Naive thymus-derived CD4-positive, alpha-beta T cell (primary cell): ENCODE data around the gene EXT2. TPM values are rescaled to one million over a fixed set of nuclear protein-coding genes. Genes with fewer than 3 reads are reported as not detected.

Experiments used
- ATAC-seq: fragments of 150-1000 bp; cut with Tn5 transposase; 2 replicates; pipeline ENCODE4 v1.10.0; 2021; ENCODE audit warnings: mild to moderate bottlenecking, moderate library complexity
- CTCF ChIA-PET: fragments of 350-600 bp; sonication (Branson Sonifier 250); formaldehyde crosslinking; loops from one replicate; lab custom pipeline; 2021; ENCODE audit warnings: antibody characterized with exemption; lab: Charles Lee
- POLR2A ChIA-PET: fragments of 350-600 bp; sonication (Branson Sonifier 250); formaldehyde crosslinking; loops from one replicate; lab custom pipeline; 2021; ENCODE audit warnings: antibody characterized with exemption, inconsistent platforms; lab: Charles Lee
- DNase-seq, 9 donors: peaks; one replicate each; pipeline versions ENCODE4 v3.0.0 to v3.0.0-alpha.2; 2020 to 2022; ENCODE audit warnings: mixed read lengths in 1 of 9
- H3K27ac ChIP-seq: one replicate; pipeline ENCODE4 v1.7.0; 2013; ENCODE audit warnings: mild to moderate bottlenecking, low read depth, low read length, moderate library complexity
- H3K27me3 ChIP-seq, 2 donors: one replicate each; pipeline ENCODE4 v1.7.0; 2013; ENCODE audit warnings: low read length in 2 of 2, mild to moderate bottlenecking in 2 of 2, moderate library complexity in 2 of 2; ENCODE audit not compliant: control insufficient read depth in 2 of 2, insufficient read depth in 2 of 2
- H3K36me3 ChIP-seq, 3 experiments: 1 replicate in 2 of 3; 2 replicates in 1 of 3; pipeline ENCODE4 v1.7.0; 2013; ENCODE audit warnings: low read length in 3 of 3, mild to moderate bottlenecking in 3 of 3, moderate library complexity in 1 of 3; ENCODE audit not compliant: insufficient read depth in 3 of 3, control insufficient read depth in 2 of 3
- H3K4me1 ChIP-seq, 2 donors: one replicate each; pipeline ENCODE4 v1.7.0; 2013; ENCODE audit warnings: low read length in 2 of 2, mild to moderate bottlenecking in 2 of 2, moderate library complexity in 1 of 2; ENCODE audit not compliant: control insufficient read depth in 2 of 2, insufficient read depth in 2 of 2
- H3K4me3 ChIP-seq: 2 replicates; pipeline ENCODE4 v1.7.0; 2013; ENCODE audit warnings: mild to moderate bottlenecking, low read length
- H3K9me3 ChIP-seq, 3 experiments: 1 replicate in 2 of 3; 2 replicates in 1 of 3; pipeline ENCODE4 v1.7.0; 2013; ENCODE audit warnings: low read length in 3 of 3; ENCODE audit not compliant: control insufficient read depth in 2 of 3
- H3K27ac Mint-ChIP-seq, 9 donors: one replicate each; pipeline ENCODE4 v1.8.0; 2020 to 2022; ENCODE audit warnings: mixed read lengths in 9 of 9, mild to moderate bottlenecking in 8 of 9, moderate library complexity in 5 of 9, inconsistent platforms in 2 of 9
- H3K27me3 Mint-ChIP-seq, 5 donors: one replicate each; pipeline ENCODE4 v1.8.0; 2021 to 2022; ENCODE audit warnings: mixed read lengths in 5 of 5, mild to moderate bottlenecking in 1 of 5
- H3K36me3 Mint-ChIP-seq, 5 donors: one replicate each; pipeline ENCODE4 v1.8.0; 2020 to 2022; ENCODE audit warnings: mixed read lengths in 5 of 5, mild to moderate bottlenecking in 3 of 5, inconsistent platforms in 1 of 5
- H3K4me1 Mint-ChIP-seq, 7 donors: one replicate each; pipeline ENCODE4 v1.8.0; 2020 to 2022; ENCODE audit warnings: mixed read lengths in 7 of 7, mild to moderate bottlenecking in 3 of 7, inconsistent platforms in 1 of 7
- H3K4me3 Mint-ChIP-seq, 10 donors: one replicate each; pipeline ENCODE4 v1.8.0; 2020 to 2022; ENCODE audit warnings: mild to moderate bottlenecking in 10 of 10, mixed read lengths in 10 of 10, moderate library complexity in 6 of 10, inconsistent platforms in 2 of 10
- H3K9me3 Mint-ChIP-seq, 11 donors: one replicate each; pipeline ENCODE4 v1.8.0; 2020 to 2022; ENCODE audit warnings: mixed read lengths in 11 of 11, mild to moderate bottlenecking in 4 of 11, inconsistent platforms in 1 of 11, moderate library complexity in 1 of 11
- intact Hi-C, 2 donors: fragments of 100-400 bp; cut with micrococcal nuclease; formaldehyde crosslinking; loops; one replicate each; pipeline ENCODE4 v1.15.1; 2023
- polyA plus RNA-seq, 2 donors: library from polyadenylated mRNA; unstranded; fragments of 300-500 nt; fragmentation: Illumina TruSeq; gene quantifications; one replicate each; pipeline ENCODE4 v1.2.3, GENCODE V29; 2021
- total RNA-seq, 6 experiments: library from RNA in 5 of 6; stranded (reverse) in 5 of 6; gene quantifications; 1 replicate in 5 of 6; 2 replicates in 1 of 6; pipeline ENCODE4 v1.2.3 and lab custom pipeline; 2021 to 2026

Gene EXT2
- total and polyA plus RNA-seq, 7 experiments from 2014 or later, result 27.2 to 43.9 (median 31.5) TPM

DNA sequence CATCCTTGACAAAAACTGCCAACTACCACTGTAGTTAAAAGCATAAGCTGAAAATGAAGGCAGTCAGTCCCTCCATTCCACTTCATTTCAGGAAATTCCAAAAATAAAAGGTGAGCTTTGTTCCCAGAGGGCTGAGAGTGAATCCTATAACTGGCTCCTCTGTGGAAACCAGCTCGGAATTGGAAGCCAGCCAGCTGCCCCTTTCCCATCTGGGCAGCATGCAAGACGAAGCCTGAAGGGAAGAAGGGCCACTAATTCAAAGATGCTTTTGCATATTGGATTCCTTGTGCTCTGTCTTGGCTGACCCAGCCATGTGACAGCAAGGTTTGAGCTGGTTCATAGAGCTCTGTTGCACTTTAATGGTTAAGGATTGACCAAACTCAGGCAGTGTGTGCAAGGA lies 131.0 kb downstream of the EXT2 start:
- Mint-ChIP-seq H3K27me3 (no peaks in the 10 kb centered on the region), H3K36me3 (peaks cover 2 to 45% (median 26%) of the 10 kb centered on the region in 5 donors), H3K27ac (peak overlapping the region in 1 of 9 donors; percentile 12), H3K9me3 (no peaks in the 10 kb centered on the region), H3K4me3 (peak overlapping the region in 2 of 10 donors; percentile 36 to 37), H3K4me1 (peaks cover 0 to 31% (median 16%) of the 10 kb centered on the region in 7 donors)
- intact Hi-C loops, result no loop called here
- no peak for DNase-seq
- Histone ChIP-seq H3K27ac (no peak overlapping the region), H3K4me3 (no peak overlapping the region), H3K9me3 (no peaks in the 10 kb centered on the region), H3K4me1 (peaks cover 0 to 3% of the 10 kb centered on the region in 2 donors), H3K27me3 (no peaks in the 10 kb centered on the region), H3K36me3 (no peaks in the 10 kb centered on the region)
- CTCF ChIA-PET, result no interaction called here
- POLR2A ChIA-PET, result interaction anchor here (0.6 kb wide), 1 partner anchor 161 kb away, joined by 4 read pairs; no protein-coding TSS in a partner anchor
- no peak for ATAC-seq

DNA sequence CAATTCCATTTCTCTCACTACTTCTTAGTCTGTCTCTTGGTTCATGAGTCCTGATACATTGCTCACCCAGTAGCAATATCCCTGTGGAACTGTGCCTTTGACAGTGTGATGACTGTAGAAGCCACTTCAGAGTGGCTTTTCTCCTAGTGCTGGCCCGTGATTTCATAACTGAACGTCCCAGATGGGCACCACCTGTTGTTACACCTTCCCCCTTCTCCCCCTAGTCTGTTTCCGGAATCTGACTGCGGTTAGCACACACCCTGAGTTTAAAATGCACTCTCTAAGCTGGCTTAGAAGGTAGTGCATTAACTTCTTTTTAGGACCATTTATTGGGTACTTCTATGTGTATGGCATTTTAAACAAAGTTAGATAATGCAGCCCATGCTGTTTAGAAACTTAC lies 131.5 kb downstream of the EXT2 start:
- H3K27me3 ChIP-seq, result no peaks in the 10 kb centered on the region
- ChIA-PET CTCF (no interaction called here), POLR2A (interaction anchor here (0.6 kb wide), 1 partner anchor 162 kb away, joined by 4 read pairs; no protein-coding TSS in a partner anchor)
- ATAC-seq, result no peak
- no peaks in the 10 kb centered on the region for H3K9me3 ChIP-seq
- H3K27ac ChIP-seq, result no peak overlapping the region
- Mint-ChIP-seq H3K27ac (peak overlapping the region in 3 of 9 donors; percentile 9 to 32 (median 12)), H3K36me3 (peaks cover under 1 to 43% (median 22%) of the 10 kb centered on the region in 5 donors), H3K4me3 (peak overlapping the region in 4 of 10 donors; percentile 32 to 46 (median 36)), H3K4me1 (peaks cover 0 to 31% (median 16%) of the 10 kb centered on the region in 7 donors), H3K9me3 (no peaks in the 10 kb centered on the region), H3K27me3 (no peaks in the 10 kb centered on the region)
- intact Hi-C loops, result no loop called here
- peaks cover 0 to 3% of the 10 kb centered on the region in 2 donors for H3K4me1 ChIP-seq
- no peak overlapping the region for H3K4me3 ChIP-seq
- no peak for DNase-seq
- H3K36me3 ChIP-seq, result no peaks in the 10 kb centered on the region

DNA sequence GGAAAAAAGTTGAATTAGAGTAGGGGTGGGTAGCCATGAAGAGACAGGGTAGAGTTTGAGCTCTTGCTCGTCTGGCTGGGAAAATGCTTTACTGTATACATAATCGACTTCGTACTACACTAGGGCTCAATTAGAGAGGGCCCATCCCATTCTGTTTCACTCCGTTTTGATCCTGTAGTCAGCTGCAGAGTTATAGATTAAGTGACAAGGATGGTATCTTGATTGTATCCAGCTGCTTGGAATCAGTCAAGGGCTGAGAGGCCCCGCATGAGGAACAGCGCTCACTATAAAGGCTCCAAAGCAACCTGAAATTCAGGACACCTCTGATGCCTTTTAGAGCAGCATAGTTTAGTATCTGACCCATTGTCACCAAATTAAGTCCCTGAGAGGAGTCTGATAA lies 132.9 kb downstream of the EXT2 start:
- Mint-ChIP-seq H3K36me3 (peaks cover 0 to 43% (median 17%) of the 10 kb centered on the region in 5 donors), H3K9me3 (no peaks in the 10 kb centered on the region), H3K27ac (no peak overlapping the region), H3K4me1 (peaks cover 0 to 31% (median 16%) of the 10 kb centered on the region in 7 donors), H3K27me3 (no peaks in the 10 kb centered on the region), H3K4me3 (no peak overlapping the region)
- intact Hi-C loops, result no loop called here
- Histone ChIP-seq H3K4me3 (no peak overlapping the region), H3K9me3 (no peaks in the 10 kb centered on the region), H3K4me1 (peaks cover 0 to 3% of the 10 kb centered on the region in 2 donors), H3K36me3 (no peaks in the 10 kb centered on the region), H3K27ac (no peak overlapping the region), H3K27me3 (no peaks in the 10 kb centered on the region)
- ChIA-PET CTCF (no interaction called here), POLR2A (no interaction called here)
- ATAC-seq, result no peak
- DNase-seq, result no peak

DNA sequence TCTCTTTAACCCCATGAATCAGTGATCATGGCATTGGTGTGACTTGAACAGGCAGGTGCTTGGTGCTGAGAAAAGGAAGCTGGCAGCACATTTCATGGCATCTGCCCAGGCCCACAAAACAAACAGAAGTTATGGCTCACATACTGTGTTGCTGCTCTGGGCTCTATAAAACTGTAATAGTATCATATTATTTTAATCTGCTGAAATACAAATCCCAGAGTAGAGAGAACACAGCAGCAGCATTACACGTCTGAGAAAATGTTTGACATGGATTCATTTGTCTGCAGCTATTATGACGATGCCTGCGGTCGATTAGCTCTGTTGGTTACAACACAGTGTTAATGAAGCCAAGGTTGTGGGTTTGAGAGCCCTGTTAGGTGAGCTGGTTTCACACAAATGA lies 133.6 kb downstream of the EXT2 start:
- POLR2A ChIA-PET, result no interaction called here
- Mint-ChIP-seq H3K9me3 (no peaks in the 10 kb centered on the region), H3K4me1 (peaks cover 0 to 31% (median 16%) of the 10 kb centered on the region in 7 donors), H3K4me3 (no peak overlapping the region), H3K36me3 (peaks cover 0 to 47% (median 22%) of the 10 kb centered on the region in 5 donors), H3K27ac (no peak overlapping the region), H3K27me3 (no peaks in the 10 kb centered on the region)
- Histone ChIP-seq H3K4me1 (peaks cover 0 to 3% of the 10 kb centered on the region in 2 donors), H3K9me3 (no peaks in the 10 kb centered on the region), H3K4me3 (no peak overlapping the region), H3K36me3 (peaks cover 0 to 2% (median 0%) of the 10 kb centered on the region in 3 experiments), H3K27me3 (no peaks in the 10 kb centered on the region), H3K27ac (no peak overlapping the region)
- CTCF ChIA-PET, result no interaction called here
- intact Hi-C loops, result no loop called here
- DNase-seq (no peak), ATAC-seq (no peak)

DNA sequence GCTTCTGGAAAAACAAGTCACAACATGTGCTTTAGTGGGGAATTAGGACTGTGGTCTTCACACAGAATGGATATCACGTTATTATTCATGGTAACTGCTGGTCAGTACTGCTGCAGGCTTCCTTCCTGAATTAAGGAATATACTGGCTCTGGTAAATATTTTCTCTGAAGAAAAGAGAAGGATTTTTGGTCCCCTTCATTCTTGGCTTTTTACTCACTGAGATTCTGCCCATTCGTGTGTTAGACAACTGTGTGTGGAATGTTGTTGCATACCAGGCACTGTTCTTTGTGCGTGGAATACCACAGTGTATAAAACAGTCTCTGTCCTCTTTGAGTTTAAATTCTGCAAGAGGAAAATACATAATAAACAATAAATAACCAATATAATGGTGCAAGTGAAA lies 134.1 kb downstream of the EXT2 start:
- ChIA-PET POLR2A (no interaction called here), CTCF (no interaction called here)
- DNase-seq, result no peak
- no peak for ATAC-seq
- Mint-ChIP-seq H3K9me3 (no peaks in the 10 kb centered on the region), H3K27me3 (no peaks in the 10 kb centered on the region), H3K4me1 (peaks cover 0 to 29% (median 16%) of the 10 kb centered on the region in 7 donors), H3K36me3 (peaks cover 0 to 48% (median 22%) of the 10 kb centered on the region in 5 donors), H3K27ac (no peak overlapping the region), H3K4me3 (no peak overlapping the region)
- Histone ChIP-seq H3K36me3 (peaks cover 0 to 3% (median 0%) of the 10 kb centered on the region in 3 experiments), H3K4me1 (peaks cover 0 to 3% of the 10 kb centered on the region in 2 donors), H3K4me3 (no peak overlapping the region), H3K27me3 (no peaks in the 10 kb centered on the region), H3K27ac (no peak overlapping the region), H3K9me3 (no peaks in the 10 kb centered on the region)
- intact Hi-C loops, result no loop called here

DNA sequence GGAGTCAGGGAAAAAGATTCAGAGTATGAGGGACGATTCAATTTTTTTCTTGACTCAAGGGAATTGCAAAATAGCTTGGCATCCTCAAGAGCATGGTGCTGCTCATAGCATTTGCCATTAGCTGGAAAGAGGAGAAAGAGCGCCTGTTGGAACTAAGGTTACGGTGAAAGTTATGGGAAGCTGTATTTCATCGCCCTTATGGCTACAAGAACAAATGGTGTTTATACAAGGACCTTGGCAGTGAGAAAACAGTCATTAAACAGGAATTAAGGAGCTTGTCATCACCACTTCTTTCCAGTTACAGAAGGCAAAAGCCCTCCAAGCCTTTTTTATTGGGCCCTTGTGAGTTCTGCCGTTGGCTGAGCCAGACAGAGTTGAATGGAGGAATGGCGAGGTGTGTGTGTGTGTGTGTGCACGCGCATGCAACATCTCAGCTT lies 140.3 kb downstream of the EXT2 start:
- Histone ChIP-seq H3K4me1 (no peaks in the 10 kb centered on the region), H3K36me3 (peaks cover 0 to 22% (median 0%) of the 10 kb centered on the region in 3 experiments), H3K27me3 (no peaks in the 10 kb centered on the region), H3K4me3 (no peak overlapping the region), H3K9me3 (no peaks in the 10 kb centered on the region), H3K27ac (no peak overlapping the region)
- H3K4me3 Mint-ChIP-seq, result no peak overlapping the region
- intact Hi-C loops, result no loop called here
- ATAC-seq (no peak), DNase-seq (no peak)
- H3K27ac Mint-ChIP-seq, result no peak overlapping the region
- peaks cover 0 to 2% (median 0%) of the 10 kb centered on the region in 11 donors for H3K9me3 Mint-ChIP-seq
- no peaks in the 10 kb centered on the region for H3K4me1 Mint-ChIP-seq
- H3K27me3 Mint-ChIP-seq, result no peaks in the 10 kb centered on the region
- CTCF ChIA-PET, result no interaction called here
- peaks cover 16 to 63% (median 53%) of the 10 kb centered on the region in 5 donors for H3K36me3 Mint-ChIP-seq
- POLR2A ChIA-PET, result no interaction called here

DNA sequence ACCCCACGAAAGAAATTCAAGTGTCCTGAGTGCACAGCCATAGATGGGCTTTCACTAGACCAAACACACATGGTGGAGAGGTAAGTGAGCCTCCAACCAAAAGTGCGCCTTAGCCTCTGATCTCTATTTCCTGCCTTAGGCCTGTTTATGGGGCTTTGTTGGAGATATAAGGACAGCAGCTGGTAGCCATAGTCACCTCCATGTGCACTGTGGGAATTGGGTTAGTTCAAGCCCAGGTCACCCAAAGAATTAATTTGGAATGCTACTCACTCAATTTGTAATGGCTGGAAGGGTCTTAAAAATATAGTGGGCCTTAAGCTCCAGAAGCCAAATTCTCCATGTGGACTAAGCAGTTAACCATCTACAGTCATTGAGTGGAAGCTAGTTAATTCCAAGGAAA lies 140.8 kb downstream of the EXT2 start:
- intact Hi-C loops, result no loop called here
- Histone ChIP-seq H3K36me3 (peaks cover 0 to 22% (median 0%) of the 10 kb centered on the region in 3 experiments), H3K4me1 (no peaks in the 10 kb centered on the region), H3K4me3 (no peak overlapping the region), H3K27me3 (no peaks in the 10 kb centered on the region), H3K9me3 (no peaks in the 10 kb centered on the region), H3K27ac (no peak overlapping the region)
- no peak overlapping the region for H3K27ac Mint-ChIP-seq
- no peak for ATAC-seq
- DNase-seq, result no peak
- no peaks in the 10 kb centered on the region for H3K27me3 Mint-ChIP-seq
- no peaks in the 10 kb centered on the region for H3K4me1 Mint-ChIP-seq
- no peak overlapping the region for H3K4me3 Mint-ChIP-seq
- peaks cover 0 to 2% (median 0%) of the 10 kb centered on the region in 11 donors for H3K9me3 Mint-ChIP-seq
- ChIA-PET CTCF (no interaction called here), POLR2A (no interaction called here)
- H3K36me3 Mint-ChIP-seq, result peaks cover 16 to 59% (median 48%) of the 10 kb centered on the region in 5 donors
